HG03103 (cell line): ENCODE data around the gene TNNI2.

Experiments used
- ATAC-seq: cut with Tn5 transposase; IDR thresholded peaks from one replicate; pipeline ENCODE4 v1.9.1; 2021; ENCODE audit warnings: low read depth; ENCODE audit not compliant: unreplicated experiment

The TNNI2 gene

GRCh38 chr11:1820463-1821325, 18.1 kb upstream of the TNNI2 start:
- no peak for ATAC-seq

GRCh38 chr11:1821562-1821961, 17.2 kb upstream of the TNNI2 start:
- ATAC-seq: no peak

- no peak for ATAC-seq
Measured at GRCh38 chr11:1822648-1823375, 16.0 kb upstream of the TNNI2 start.

- ATAC-seq: no peak
Measured at GRCh38 chr11:1823376-1824220, 15.2 kb upstream of the TNNI2 start.

GRCh38 chr11:1824221-1825038, 14.4 kb upstream of the TNNI2 start:
- no peak for ATAC-seq

GRCh38 chr11:1825039-1825740, 13.6 kb upstream of the TNNI2 start:
- ATAC-seq: no peak

GRCh38 chr11:1825785-1826451, 12.9 kb upstream of the TNNI2 start:
- ATAC-seq: no peak

GRCh38 chr11:1826552-1827094, 12.2 kb upstream of the TNNI2 start:
- no peak for ATAC-seq

GRCh38 chr11:1827095-1827813, 11.5 kb upstream of the TNNI2 start:
- no peak for ATAC-seq

GRCh38 chr11:1827931-1828330, 10.8 kb upstream of the TNNI2 start:
- no peak for ATAC-seq

- ATAC-seq: no peak
Measured at GRCh38 chr11:1828542-1828941, 10.2 kb upstream of the TNNI2 start.

GRCh38 chr11:1829039-1829820, 9.6 kb upstream of the TNNI2 start:
- no peak for ATAC-seq

- no peak for ATAC-seq
Measured at GRCh38 chr11:1830004-1830321, 8.8 kb upstream of the TNNI2 start.

GRCh38 chr11:1830322-1831223, 8.2 kb upstream of the TNNI2 start:
- ATAC-seq: no peak

GRCh38 chr11:1831338-1832210, 7.2 kb upstream of the TNNI2 start:
- no peak for ATAC-seq
